ENCODE measurements around the gene KIAA1217. TPM values are rescaled to one million over a fixed set of nuclear protein-coding genes. Genes with fewer than 3 reads are reported as not detected.

Gene KIAA1217
- total RNA-seq, 1 experiment from 2014 or later: 23.4 TPM

GRCh38 chr10:24262929-24263590 lies 54.1 kb downstream of the KIAA1217 start (continued):
- no peak for TF ChIP-seq ARID4B (CRISPR knock-in tag; IDR thresholded peaks at IDR 0.05; ENCODE audit: borderline replicate concordance)

GRCh38 chr10:24269476-24269875 lies 60.5 kb downstream of the KIAA1217 start:
- Mint-ChIP-seq H3K9me3 (peaks cover 14% of the 10 kb centered on the region), H3K4me1 (0 out of 2 replicates have a peak, but pooled peaks cover 4% of the 10 kb centered on the region), H3K27ac (no peak overlapping the region), H3K36me3 (peaks cover 13% of the 10 kb centered on the region; the same call in 1 of the 2 replicates), H3K4me3 (no peak overlapping the region), H3K27me3 (ENCODE audit: low read depth) (no peaks in the 10 kb centered on the region)
- DNase-seq (ENCODE audit: low spot score) (no peak), ATAC-seq (no peak)
- no peak for TF ChIP-seq ATF3 (CRISPR knock-in tag; conservative IDR thresholded peaks at IDR 0.05)
- no peak for TF ChIP-seq FOXJ3 (CRISPR knock-in tag; IDR thresholded peaks at IDR 0.05; ENCODE audit: borderline replicate concordance)
- TF ChIP-seq MYBL2 (CRISPR knock-in tag; IDR thresholded peaks at IDR 0.05): no peak
- no peak for TF ChIP-seq USF2 (CRISPR knock-in tag; IDR thresholded peaks at IDR 0.05)
- no peak for TF ChIP-seq NR3C1 (CRISPR knock-in tag; conservative IDR thresholded peaks at IDR 0.05; ENCODE audit: low read depth)
- no peak for TF ChIP-seq ATF2 (CRISPR knock-in tag; IDR thresholded peaks at IDR 0.05; ENCODE audit: borderline replicate concordance, low read depth)
- TF ChIP-seq SP1 (CRISPR knock-in tag; conservative IDR thresholded peaks at IDR 0.05): no peak
- CTCF ChIA-PET: no interaction called here
- POLR2A ChIA-PET: no interaction called here

- ChIA-PET POLR2A (no interaction called here), CTCF (no interaction called here)
- no peak for TF ChIP-seq IRF1 (CRISPR knock-in tag; IDR thresholded peaks at IDR 0.05)
- no peak for TF ChIP-seq ARID4B (CRISPR knock-in tag; IDR thresholded peaks at IDR 0.05; ENCODE audit: borderline replicate concordance)
- TF ChIP-seq MYBL2 (CRISPR knock-in tag; IDR thresholded peaks at IDR 0.05): no peak
- no peak for TF ChIP-seq ERG (CRISPR knock-in tag; IDR thresholded peaks at IDR 0.05)
- no peak for TF ChIP-seq SP1 (CRISPR knock-in tag; conservative IDR thresholded peaks at IDR 0.05)
- TF ChIP-seq ZNF425 (CRISPR knock-in tag; conservative IDR thresholded peaks at IDR 0.05): no peak
Measured at GRCh38 chr10:24272374-24272773, 63.4 kb downstream of the KIAA1217 start.

More at GRCh38 chr10:24272374-24272773, 63.4 kb downstream of the KIAA1217 start:
- H3K27ac Mint-ChIP-seq: no peak overlapping the region
- H3K36me3 Mint-ChIP-seq: peaks cover 9% of the 10 kb centered on the region; the same call in 1 of the 2 replicates
- H3K9me3 Mint-ChIP-seq: peaks cover 6% of the 10 kb centered on the region
- no peak overlapping the region for H3K4me3 Mint-ChIP-seq
- no peaks in the 10 kb centered on the region for H3K4me1 Mint-ChIP-seq
- ATAC-seq (no peak), DNase-seq (ENCODE audit: low spot score) (no peak)
- H3K27me3 Mint-ChIP-seq (ENCODE audit: low read depth): no peaks in the 10 kb centered on the region
